ENCODE measurements around the gene CBY3.
A peak's percentile ranks its signal among the peaks of the same experiment; 100 is the strongest.
"Not testable (repeated sequence)": the region's sequence is repeated elsewhere in the genome, so short reads cannot be mapped to it uniquely, and the experiment has no call there.

The CBY3 gene

DNA sequence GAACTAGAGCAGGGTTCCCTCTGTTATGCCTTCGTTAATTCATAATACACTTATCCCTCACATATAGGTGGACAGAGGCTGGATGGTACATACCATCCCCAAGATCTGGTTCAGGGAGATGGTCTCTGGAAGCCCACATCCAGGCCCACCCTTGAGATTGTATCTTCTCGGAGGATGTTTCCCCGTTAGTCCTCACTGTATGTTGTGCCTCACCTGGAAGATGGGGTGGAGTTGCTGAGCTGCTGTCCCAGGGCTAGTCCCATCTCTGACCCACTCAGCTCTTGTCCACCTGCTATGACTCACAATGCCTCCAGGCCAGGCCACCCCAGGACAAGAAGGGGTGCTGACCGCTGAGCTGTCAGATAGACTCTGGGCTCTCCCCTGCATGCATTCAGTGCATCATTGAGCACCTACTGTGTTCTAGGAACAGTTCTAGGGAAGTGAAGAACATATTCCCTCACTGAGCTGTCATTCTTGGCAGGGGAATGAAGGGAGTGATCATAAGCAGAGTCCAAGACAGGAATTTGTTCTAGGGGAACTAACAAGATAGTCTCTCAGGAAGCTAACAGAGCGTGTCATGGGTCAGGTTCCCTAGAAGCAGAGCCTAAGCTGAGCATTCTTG is at the start of gene CBY3:
CBY3 (minus strand) TSS at position 255 of the 622 bp plus-strand sequence; CDS start at position 139, 116 bp downstream.
- no peak for DNase-seq

DNA sequence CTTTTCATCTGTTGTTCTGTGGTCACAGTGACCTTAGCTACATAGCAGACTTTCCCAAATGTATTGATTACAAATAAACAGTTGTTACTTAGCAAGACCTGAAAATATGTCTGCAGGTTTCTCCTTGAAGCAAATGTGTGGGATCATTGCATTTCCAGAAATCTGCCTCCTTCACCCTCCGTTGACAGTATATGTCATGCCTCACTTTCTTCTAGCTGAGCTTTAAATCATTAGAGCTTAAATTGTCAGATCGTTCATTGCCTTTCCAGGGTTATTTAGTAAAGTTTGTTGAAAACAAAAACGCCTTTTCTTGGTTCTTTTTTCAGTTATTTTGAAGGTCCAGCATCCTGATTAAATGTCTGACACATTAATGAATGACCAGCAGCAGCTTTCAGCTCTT is 49.5 kb upstream of the CBY3 start:
- no peak for DNase-seq

DNA sequence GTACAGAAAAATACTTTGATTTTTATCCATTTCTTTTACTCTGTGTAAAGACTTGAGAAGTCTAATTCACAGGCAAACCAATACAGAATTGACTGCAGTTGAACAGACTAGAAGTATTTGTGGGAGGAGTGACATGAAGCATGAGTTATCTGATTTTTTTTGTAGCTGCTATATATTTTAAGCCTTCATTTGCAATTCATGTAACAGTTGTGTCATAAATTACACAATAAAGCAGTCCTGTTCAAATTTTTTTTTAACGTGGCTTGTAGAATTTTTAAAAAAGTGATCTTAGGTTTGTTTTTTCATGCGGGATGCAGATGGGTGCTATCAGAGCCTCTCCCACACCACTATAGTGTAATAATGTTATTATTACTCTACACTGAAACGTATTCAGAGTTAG is 48.9 kb upstream of the CBY3 start:
- no peak for DNase-seq

DNA sequence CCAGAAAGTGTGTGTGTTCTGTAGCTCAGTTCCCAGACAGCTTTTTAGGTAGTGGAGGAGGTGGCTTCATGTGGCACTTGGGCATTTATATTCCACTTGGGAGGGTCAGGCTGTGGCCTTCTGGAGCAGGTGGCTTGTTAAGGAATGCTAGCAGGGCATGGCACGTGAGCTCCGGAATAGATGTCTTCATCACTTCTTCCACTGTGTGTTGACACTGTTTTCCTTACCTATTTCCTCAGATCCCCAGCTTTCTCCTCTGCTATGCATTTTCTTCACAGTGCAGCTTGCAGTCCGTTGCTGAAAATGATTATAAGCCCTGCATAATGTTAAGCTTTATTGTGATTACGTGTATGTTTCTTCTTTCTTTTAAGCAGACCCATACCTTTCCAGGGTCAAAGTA is 48.5 kb upstream of the CBY3 start:
- no peak for DNase-seq

DNA sequence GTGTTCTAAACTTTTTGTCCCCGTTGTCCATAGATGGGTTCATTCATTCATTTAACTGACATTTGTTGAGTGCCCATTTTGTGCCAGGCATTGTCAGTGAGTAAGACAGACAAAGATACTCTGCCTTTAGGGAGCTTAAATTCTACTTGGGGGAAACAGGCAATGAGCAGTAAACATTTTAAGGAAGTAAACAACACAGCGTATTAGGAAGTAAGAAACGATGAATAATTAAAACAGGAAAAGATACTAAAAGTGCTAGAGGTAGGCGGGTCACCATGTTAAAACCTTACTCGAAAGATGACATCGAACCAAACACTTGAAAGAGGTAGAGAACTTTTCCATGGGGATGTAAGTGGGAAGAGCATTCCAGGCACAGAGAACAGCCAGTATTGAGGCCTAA is 46.3 kb upstream of the CBY3 start:
- DNase-seq: no peak

DNA sequence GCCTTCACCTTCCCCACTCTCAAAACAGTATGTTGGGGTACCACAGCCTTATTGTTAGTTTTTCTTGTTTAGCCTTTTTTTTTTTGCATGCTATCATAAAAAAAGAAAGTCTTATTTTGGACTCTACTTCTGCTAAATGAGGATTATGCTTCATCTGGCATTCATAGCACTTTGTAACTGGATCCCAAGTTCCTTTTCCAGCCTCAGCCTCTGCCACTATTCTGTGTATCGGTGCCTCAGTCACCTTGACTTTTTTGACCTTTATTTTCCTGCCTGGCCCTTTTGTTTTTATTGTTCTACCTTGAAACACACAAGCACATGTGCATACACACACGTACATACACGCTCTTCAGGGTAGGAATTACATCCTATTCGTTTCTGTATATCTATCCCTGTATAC is 43.3 kb upstream of the CBY3 start:
- DNase-seq: no peak

DNA sequence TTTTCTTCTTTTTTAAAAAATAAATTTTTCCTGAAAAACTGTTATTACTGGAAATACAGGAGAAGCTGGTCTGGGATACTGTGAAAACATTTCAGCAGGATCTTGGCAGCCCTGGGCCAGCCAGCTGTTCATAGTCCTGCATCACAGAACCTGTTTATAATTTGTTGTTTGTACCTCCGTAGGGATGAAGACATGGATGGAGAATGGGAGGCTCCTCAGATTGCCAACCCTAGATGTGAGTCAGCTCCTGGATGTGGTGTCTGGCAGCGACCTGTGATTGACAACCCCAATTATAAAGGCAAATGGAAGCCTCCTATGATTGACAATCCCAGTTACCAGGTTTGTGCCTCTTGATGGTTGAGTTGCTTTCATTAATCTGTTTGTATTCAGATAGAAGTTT is 39.4 kb upstream of the CBY3 start:
- no peak for DNase-seq

DNA sequence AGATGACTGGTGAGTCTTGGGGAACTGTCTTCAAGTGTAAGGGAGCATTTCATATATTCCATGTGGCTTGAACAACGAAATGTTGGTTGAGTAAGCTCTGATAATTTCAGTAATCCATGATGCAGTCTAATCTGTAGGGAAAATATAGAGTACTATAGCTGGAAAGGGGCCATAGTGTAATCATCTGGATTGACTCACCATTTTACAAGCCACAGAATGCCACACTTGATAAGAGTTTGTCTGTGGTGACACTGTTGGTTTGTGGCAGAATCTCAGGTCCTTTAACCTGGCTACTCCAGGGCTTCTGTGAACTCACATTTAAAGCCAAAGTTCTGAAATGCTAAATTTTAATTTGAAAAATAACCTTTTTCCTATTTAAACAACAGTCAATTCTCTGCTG is 35.5 kb upstream of the CBY3 start:
- no peak for DNase-seq

DNA sequence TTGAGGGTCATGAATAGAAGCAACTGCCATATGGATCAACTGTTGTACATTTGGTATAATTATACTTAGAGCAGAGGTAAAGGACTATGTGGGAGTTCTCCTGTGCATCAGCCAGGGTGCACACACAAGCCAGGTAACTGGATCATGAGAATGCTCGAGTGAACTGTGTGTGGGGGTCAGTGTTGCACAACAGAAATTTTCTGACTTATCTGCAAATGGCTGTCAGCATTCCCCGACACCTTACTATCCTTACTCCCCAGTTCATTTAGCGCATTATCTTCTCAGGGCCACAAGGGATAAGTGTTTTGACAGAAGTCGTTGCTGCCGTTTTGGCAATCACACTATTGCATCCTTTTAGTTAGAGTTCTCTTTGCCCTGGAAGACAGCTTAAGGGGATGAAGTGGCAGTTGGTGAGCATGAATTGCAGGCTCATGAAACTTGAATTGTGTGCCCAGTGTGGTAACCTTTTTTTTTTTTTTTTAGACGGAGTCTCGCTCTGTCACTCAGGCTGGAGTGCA is 19.6 kb upstream of the CBY3 start:
- no peak for DNase-seq

DNA sequence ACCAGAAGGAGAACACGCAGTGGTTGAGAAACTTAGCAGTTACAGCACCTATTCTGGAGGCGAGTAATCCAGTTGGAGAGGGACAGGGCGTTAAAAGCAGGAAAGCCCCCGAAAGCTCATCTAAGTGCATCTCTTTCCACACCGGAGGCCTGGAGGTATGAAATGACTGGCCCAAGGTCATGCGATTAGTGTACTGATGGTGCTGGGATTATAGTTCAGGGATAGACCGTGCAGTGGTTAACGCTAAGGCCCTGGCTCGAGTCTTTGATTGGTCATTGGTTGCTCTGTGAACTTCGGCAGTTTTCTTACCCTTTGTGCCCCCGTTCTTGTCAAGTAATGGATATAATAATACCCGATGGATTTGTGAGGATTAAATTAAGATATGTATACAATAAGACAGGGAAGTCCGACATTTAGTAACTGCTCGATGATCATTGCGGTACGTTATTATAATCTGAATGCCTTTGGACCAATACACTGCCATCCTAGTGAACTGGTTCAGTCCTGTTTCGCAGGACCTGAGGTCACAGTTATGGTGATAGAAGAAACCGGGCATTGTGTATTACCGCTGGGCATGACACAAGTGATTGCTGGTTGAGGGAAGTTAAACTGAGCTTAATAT is 18.9 kb upstream of the CBY3 start:
- DNase-seq: peak; percentile 29

DNA sequence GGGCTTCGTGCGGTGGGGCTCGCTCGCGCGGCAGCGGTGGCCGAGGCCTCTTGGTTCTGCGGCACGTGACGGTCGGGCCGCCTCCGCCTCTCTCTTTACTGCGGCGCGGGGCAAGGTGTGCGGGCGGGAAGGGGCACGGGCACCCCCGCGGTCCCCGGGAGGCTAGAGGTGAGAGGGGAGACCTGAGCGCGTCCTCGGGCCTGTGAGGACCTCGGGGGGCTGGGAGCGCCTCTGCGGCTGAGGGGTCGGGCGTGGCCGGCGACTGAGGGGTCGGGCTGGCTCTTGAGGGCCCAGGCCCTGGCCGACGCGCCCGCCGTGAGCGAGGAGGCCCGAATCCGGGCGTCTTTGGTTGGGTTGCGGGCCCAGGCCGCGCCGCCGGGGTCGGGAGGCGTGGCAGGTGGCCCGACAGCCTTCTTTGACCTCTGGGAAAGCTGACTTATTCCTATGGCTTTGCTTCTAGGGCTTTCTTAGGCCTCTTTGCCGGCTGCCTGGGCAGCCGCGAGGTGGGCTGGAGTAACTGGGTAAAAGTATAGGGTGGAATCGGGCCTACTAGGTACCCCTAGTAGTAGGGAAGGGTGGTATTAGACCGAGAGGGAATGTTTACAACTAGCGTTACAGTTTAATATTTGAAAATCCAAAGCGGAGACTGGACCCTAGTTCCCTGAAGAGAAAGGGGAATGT is 18.2 kb upstream of the CBY3 start, which contains the start of gene CANX:
CANX (plus strand) TSS at position 33 of the 681 bp plus-strand sequence. CDS start 6,715 bp downstream, outside the sequence.
- no peak for DNase-seq

DNA sequence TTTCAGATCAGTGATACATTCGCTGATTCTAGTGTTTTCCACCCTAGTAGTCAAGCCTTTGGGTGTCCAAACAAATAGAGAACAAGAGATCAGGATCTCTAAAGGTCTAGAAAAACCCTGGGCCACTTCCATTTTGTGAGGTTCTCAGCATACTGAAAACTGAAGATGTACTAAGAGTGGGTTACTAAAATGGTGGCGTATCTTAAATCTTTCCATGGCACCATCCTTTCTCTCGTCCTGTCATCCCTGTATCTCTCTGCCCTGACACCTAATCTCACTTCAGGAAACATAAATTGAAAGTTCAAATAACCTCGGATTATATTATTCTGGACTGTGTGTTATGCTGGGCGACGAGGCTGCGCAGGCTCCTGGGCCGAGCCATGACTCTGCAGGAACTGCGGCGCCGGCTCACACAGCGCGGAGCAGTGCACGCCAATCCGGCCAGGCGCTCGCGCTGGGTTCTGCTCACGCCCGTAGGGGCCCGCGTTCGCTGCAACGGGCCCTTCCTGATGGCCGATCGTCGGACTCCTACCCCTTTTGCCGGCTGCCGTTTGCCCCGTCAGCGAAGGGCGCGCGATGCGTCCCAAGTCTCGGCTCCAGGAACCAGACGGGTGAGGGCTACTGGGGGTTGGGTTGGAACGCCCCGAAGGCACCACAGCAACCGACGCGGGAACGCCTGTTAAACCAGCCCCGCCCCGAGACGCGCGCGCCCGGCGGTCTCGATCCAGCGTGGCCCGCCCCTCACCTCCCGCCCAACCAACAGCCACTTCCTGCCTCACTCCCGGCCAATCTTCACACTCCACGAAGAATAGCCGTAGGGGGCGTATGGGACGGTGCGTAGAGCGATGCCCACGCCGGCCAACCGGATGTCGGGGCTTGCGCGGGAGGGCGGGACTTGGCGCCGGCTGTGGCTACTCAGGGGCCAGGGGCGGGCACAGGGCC is 17.4 kb upstream of the CBY3 start:
- peak; percentile 99 for DNase-seq

DNA sequence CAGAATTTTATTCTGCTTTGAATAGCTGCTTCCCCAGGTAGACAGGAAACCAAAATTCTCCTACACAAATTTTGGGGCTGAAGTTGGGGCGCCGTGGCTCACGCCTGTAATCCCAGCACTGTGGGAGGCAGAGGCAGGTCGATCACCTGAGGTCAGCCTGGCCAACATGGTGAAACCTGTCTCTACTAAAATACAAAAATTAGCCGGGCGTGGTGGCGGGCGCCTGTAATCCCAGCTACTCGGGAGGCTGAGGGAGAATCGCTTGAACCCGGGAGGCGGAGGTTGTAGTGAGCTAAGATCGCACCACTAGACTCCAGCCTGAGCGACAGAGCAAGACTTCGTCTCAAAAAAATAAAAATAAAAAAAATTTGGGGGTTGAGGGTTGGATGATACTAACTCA is 16.7 kb upstream of the CBY3 start:
- DNase-seq: not testable (repeated sequence)

DNA sequence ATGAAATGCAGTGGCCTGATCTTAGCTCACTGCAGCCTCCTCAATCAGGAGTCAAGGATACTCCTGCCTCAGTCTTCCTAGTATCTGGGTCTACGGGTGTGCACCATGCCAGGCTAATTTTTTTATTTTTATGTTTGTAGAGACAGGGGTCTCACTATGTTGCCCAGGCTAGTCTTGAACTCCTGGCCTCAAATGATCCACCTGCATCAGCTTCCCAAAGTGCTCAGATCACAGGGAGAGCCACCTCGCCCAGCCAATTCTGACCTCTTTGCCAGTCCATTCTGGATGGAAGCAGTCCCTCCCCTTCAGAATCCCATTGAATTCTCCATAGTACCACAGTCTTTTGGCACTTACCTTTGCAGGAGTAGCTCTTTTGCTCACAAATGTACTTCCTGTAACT is 16.3 kb upstream of the CBY3 start:
- no peak for DNase-seq

DNA sequence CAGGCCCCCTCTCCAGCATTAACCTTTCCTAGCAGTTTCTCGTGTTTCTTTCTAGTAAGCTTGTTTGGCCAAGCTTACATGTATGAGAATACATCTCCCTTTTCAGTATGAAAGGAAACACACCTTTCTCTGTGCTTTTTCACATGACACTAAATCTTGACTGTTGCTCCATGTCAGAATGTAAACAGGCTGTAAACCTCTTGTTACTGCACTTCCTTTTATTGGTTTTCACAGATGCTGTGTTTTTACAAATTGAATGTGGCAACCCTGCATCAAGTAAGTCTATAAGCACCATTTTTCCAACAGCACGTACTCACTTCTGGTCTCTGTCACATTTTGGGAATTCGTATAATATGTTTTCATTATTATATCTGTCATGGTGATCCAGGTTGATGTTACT is 15.8 kb upstream of the CBY3 start:
- no peak for DNase-seq

DNA sequence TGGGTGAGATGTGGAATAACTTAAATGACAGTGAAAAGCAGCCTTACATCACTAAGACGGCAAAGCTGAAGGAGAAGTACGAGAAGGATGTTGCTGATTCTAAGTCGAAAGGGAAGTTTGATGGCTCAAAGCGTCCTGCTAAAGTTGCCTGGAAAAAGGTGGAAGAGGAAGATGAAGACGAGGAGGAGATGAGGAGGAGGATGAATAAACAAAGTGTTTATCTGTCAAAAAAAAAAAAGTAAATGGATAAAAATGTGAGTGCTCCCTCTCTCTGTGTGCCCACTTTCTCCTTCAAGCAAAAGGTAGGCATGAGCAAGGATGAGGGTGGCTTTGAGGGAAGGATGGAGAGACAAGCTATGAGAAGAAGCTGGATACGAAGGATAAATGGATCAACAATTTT is 13.7 kb upstream of the CBY3 start:
- DNase-seq: no peak

DNA sequence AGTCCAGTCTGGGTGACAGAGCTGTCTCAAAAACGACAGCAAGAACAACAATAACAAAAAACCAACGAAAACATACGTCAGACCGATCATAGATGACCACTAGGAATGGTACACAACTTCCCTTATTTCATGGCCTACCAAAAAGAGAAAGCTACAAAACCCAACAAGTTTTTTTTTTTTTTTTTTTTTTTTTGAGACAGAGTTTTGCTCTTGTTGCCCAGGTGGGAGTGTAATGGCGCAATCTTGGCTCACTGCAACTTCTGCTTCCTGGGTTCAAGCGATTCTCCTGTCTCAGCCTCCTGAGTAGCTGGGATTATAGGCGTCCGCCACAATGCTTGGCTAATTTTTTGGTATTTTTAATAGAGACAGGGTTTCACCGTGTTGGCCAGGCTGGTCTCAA is 8.4 kb upstream of the CBY3 start:
- not testable (repeated sequence) for DNase-seq

DNA sequence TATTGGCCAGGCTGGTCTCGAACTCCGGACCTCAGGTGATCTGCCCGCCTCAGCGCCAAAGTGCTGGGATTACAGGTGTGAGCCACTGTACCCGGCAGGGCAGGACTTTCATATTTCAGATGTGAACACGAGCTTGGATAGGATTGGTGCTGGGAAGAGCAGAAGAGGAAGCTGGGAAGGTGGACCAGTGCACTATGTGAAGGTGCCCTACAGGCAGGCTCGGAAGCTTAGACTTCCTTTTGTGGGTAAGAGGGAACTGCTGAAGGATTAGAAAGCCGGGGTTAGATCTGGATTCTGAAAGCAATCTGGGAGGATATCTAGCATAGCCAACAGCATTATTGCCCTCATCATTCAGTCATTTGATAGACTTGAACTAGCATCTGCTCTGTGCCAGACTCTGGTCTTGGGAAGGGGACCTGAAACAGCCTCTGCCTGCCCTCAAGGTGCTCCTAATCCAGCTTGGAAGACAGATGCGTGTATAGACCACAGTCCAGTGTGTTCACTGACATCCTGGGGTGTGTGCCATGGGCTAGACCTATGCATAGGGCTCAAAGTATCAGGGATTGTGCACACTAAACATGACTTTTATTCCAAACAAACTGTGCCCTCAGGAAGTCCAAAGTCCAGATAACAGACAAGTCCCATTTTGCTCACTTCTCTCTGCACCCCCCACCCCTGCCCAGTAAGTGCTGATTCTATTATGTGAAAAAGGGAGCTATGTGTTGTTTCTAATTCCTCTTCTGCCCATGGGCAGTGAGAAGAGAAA is 637 bp downstream of the CBY3 start:
- no peak for DNase-seq

DNA sequence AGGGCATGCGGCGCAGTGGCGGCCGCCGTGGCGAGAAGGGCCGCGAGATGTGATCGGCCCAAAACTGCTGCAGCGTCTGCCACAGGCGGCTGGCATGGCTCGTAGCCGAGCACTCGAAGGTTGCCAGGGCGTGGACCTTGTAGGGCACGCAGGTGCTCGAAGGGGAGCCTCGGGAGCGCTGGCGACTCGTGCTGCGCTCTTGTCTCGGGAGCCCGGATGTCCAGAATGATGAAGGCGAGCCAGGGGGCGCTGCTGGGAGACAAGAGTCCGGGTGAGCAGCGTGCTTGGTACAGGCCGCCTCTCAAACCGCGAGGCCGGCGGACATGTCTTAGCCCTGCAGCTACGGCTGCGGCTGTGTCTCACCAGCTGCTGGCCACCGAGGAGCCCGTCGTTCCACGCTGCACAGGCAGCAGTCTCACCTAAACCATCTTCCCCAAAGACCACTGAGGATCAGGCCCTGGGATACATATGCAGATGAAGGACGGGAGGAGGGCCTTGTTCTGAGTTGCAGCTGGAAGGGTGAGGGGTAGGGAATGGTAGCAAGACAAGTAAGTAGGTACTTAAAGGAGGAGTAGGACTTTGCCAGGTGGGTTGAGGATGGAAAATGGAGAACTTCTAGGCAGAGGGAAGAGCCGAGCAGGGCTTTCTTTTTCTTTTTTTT is 1.7 kb downstream of the CBY3 start:
- peak; percentile 74 for DNase-seq

DNA sequence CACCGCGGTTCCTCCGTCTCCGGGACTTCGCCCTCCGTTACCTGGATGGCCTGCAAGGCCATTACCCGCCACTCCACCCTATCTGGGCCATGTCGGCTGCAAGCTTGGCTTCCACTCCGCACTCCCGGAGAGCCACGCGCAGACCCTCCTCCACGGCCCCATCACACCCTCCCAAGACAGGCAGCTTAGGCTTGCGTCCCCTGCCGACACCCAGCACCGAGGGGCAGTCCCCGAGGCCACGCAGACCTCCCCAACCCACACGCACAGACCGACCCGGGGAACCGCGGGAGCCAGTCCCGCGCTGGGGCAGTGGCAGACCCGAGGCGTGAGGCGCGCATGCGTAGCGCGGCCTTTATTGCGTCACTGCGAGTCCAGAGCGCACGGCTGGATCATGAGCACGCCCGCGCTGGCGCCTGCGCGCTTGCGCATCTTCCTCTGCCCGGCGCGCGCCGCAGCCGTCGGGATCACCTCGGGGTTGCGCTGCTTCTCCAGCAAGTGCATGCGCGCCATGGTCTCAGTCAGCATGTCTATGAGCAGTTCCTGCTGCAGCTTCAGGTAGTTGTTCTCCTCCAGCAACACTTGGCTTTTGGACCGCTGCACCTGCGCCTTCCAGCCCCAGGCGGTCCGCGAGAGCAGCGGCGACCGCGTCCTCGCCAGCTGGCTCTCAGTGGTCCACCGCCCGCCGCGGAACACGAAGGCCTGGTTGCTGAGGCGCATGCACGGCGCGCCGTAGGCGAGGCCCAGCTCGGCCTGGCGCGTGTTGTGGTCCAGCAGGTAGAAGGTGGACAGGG is 2.4 kb downstream of the CBY3 start:
- DNase-seq: peak; percentile 95

DNA sequence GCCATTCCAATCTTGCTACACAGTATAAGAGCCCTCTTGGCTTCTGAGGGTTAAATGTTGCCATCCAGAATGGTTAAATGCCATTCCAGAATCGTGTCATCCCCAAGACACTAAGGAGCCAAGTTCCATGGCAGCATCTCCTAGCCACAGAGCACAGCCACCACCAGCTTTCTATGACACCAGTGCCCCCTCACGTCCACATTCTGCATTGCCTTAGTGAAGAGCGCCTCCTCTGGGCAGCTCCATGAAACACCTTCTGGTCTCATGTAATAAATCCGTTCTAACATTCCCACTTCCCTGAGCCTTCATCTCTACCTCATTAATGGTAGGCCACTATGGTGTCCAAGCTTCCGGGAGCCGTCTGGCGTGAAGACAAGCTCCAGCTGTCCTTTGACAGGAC is 12.4 kb downstream of the CBY3 start:
- DNase-seq: peak; percentile 49

Measured in CD4-positive, alpha-beta T cell treated with Interleukin-15 for 1 hour (primary cell).